GM21786 (cell line): Measurements from ENCODE around the gene HLX.

ENCODE experiments used
- ATAC-seq: cut with Tn5 transposase; IDR thresholded peaks from one replicate; pipeline ENCODE4 v1.9.1; 2021; ENCODE audit not compliant: unreplicated experiment

The HLX gene

GRCh38 chr1:220879076-220879508, at the start of gene HLX:
Gene HLX, plus strand, starts transcription at chr1:220879443. Its CDS starts 415 bp downstream, at chr1:220879858.
- ATAC-seq = peak; percentile 39

GRCh38 chr1:220833436-220833835, 45.8 kb upstream of the HLX start:
- no peak for ATAC-seq

- ATAC-seq = no peak
Observed at GRCh38 chr1:220834155-220834870, 44.9 kb upstream of the HLX start.

GRCh38 chr1:220838578-220838977, 40.7 kb upstream of the HLX start:
- no peak for ATAC-seq

GRCh38 chr1:220839474-220839873, 39.8 kb upstream of the HLX start:
- ATAC-seq = no peak

- ATAC-seq = no peak
Observed at GRCh38 chr1:220841293-220841692, 38.0 kb upstream of the HLX start.

- no peak for ATAC-seq
Observed at GRCh38 chr1:220843481-220844011, 35.7 kb upstream of the HLX start.

- no peak for ATAC-seq
Observed at GRCh38 chr1:220852408-220852807, 26.8 kb upstream of the HLX start.

GRCh38 chr1:220872296-220872695, 6.9 kb upstream of the HLX start:
- no peak for ATAC-seq

GRCh38 chr1:220873087-220873486, 6.2 kb upstream of the HLX start:
- no peak for ATAC-seq

GRCh38 chr1:220873868-220874655, 5.2 kb upstream of the HLX start:
- peak; percentile 38 for ATAC-seq

GRCh38 chr1:220875260-220875659, 4.0 kb upstream of the HLX start:
- ATAC-seq = no peak

- ATAC-seq = no peak
Observed at GRCh38 chr1:220876511-220877376, 2.5 kb upstream of the HLX start.

- ATAC-seq = no peak
Observed at GRCh38 chr1:220877377-220878095, 1.7 kb upstream of the HLX start.

GRCh38 chr1:220878191-220879075, 810 bp upstream of the HLX start:
- ATAC-seq = no peak

- ATAC-seq = peak; percentile 36
Observed at GRCh38 chr1:220879509-220880361, 492 bp downstream of the HLX start.

GRCh38 chr1:220880362-220880670, 1.1 kb downstream of the HLX start:
- ATAC-seq = no peak

GRCh38 chr1:220880726-220881506, 1.7 kb downstream of the HLX start:
- ATAC-seq = no peak
